ENCODE results near the gene BCAR3.
"Not testable (repeated sequence)": the region's sequence is repeated elsewhere in the genome, so short reads cannot be mapped to it uniquely, and the experiment has no call there.

BCAR3 gene

DNA sequence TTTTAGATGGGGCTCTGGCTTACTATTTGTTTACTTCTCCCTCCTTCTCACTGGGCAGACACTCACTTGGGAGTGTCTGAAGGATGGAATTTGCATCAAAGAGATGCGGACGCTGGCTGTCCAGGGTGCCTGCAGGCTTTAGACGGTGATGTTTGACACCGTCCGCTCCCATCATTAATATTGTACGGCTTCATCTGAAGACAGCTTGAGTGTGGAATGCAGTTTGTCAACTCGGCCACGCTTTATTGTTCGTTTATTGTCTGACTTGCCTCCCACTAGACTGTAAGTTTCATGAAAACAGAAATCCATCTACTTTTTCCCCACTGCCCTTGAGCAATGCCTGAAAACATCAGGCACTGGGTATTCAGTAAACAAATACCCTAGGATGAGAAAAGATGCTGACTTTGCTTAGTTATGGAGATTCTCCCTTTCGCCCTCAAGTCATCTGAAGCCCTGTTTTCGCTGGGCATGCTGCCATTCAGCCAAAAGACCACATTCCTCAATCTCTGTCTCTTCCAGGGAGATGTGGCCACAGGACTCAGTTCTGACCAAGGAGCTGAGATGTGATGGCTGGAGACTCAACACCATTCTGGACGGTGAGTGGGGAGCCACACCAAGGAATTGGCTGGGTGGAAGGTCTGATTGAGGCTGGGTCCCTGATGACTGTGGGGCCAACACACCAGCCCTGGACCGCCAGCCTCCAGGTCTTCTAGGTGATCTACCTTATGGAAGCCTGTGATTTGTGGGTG lies 87.6 kb downstream of the BCAR3 start:
- no peak for DNase-seq

DNA sequence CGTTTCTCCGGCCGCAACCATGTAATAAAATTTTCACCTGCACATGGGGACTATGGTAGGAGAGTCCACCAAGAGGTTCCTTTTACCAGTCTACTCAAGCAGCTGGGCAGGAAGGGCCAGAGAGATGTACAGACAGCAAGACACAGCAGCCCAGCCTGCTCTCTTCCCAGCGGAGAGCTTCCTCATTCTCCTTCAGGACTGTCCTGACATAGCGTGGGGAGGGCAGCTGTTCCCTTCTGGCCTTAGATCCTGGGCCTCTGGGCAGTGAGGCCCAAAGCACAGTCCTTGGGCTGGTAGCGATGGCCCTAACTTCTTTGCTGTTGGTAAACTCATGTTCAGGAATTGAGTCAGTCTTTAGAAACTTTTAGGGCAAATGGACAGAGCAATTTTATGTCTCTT lies 89.1 kb downstream of the BCAR3 start:
- no peak for DNase-seq

DNA sequence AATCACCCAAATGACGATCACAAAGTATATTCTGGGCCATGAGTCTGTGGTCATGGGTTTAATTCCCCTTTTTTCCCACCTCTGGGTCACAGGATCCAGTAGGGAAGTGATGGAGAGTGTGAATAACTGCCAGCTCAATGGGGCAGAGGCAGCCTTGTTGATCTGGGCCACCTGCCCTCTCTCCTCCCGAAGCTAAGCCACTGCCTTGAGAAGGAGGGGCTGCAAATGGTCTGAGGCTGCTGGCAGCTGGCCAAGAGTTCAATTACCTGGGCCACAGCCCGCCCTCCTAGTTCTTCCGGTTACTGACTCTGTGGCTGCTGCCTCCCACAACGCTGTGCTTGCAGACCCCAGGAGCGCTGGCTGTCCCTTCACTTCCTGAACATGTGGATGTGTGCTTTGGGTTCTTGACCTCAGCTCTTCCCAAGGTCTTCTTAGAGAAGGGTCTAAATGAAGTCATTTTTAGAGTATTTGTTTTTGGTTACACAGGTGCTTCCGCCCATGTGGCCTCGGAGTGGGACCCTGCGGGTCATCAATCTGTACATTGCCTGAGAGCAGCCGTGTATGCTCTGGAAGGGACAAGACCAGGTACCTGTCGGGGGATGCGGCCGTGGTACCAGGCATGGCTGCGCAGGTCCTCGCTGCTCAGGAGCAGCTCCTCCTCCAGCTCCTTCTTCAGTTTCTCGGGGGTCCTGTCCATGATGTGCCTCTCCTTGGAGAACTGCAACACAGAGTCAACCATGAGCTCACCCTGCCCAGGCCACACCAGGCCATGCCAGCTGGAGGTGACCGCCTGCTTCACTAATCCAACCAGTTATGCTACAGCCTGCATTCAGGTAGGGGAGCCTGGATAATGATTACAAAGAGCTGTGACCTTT lies 89.7 kb downstream of the BCAR3 start:
- no peak for DNase-seq

DNA sequence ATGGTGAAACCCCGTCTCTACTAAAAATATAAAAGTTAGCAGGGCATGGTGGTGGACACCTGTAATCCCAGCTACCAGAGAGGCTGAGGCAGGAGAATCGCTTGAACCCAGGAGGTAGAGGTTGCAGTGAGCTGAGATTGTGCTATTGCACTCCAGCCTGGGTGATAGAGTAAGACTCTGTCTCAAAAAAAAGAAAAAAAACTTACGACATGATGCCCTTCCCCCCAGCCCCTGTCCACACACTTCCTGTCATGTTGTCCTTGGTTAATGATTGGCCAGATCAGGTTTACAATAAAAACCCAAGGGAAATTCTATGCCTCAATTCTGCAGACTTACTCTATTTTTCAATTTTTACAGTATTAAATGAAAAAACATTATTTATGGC lies 90.4 kb downstream of the BCAR3 start:
- DNase-seq, result not testable (repeated sequence)

DNA sequence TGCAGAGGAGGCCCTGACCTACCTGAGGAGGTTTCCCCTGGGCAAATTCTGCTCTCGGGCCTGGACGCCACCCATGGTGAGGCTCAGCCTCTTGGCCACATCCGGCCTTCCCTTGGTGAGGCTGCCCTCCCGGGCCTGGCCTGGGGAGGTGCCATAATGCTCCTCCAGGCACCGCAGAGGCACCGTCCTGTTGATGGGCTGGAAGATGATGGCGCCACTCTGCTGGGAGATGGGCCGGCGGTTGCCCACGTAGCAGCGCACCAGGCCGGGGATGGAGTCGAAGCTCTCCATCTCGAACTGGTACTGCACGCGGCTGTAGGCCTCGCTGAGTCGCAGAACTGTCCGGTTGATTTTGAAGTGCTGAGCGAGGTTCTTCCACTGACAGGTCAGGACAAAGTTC lies 92.7 kb downstream of the BCAR3 start:
- DNase-seq, result no peak

DNA sequence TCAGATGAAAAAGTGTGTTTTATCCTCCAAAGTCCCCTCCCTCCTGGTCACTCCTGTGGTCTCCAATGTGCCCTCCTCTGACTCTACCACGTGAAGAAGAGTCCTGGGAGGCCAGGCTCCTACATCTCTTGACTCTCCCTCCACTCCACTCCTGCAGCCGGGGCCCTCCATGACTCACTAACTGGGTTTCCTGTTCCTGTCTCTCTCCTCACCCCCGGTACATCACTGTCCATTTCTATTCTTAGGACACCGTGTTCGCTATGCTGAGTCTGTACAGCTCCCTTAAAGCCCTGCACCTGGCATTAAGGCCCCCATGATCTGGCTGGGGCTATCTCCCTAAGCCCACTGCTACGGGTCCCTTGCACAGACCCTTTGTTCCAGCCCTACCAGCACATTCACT lies 93.4 kb downstream of the BCAR3 start:
- no peak for DNase-seq

DNA sequence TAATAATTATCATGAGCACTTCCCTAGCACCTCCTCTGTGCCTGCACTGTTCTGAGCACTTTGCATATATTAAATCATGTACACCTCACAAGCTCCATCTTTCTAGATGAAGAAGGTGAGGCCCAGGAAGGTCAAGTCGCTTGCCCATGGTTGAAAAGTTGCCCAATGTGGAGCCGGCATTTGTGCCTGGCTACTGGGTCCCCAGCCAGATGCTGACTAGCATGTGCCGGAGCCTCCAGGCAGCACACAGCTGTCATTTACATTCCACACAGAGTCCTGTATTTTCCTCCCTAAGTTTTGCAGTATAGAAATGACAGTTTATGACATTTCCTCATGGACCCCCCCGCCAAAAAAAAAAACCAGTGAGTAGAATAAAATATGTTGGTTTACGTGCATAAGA lies 94.3 kb downstream of the BCAR3 start:
- no peak for DNase-seq

DNA sequence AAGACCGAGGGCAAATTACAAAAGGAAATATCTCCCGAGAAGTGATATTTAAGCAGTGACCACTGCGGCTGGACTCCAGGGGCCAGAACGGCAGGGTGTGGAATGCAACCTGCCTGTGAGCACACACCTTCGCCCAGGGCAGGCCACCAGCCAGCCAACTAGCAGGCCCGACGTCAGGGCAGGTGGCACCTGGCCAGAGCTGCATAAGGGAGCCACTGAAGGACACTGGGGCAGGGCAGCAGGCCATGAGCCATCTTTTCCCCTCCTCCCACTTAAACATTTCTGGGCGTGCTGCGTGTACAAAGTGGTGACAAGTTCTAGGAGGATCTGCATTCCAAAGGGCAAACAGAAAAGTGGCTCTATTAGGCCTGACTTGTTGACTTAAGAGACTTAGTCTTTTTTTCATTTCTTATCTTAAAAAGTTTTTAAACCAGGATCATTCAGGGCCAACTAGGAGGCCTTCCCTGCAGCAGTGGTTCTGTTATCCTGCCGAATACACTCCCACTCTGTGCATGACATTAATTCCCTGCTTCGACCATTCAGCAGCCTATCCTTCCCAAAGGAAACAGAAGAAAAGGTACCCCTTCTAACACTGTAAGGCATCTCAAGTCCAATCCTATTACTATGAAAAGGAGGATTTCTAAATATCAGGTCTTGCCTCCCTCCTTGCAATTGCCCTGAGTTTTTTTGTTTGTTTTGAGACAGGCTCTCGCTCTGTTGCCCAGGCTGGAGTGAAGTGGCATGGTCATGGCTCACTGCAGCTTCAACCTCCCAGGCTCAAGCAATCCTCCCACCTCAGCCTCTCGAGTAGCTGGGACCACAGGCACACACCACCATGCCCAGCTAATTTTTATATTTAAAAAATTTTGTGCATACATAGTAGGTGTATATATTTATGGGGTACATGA lies 96.3 kb downstream of the BCAR3 start:
- no peak for DNase-seq

DNA sequence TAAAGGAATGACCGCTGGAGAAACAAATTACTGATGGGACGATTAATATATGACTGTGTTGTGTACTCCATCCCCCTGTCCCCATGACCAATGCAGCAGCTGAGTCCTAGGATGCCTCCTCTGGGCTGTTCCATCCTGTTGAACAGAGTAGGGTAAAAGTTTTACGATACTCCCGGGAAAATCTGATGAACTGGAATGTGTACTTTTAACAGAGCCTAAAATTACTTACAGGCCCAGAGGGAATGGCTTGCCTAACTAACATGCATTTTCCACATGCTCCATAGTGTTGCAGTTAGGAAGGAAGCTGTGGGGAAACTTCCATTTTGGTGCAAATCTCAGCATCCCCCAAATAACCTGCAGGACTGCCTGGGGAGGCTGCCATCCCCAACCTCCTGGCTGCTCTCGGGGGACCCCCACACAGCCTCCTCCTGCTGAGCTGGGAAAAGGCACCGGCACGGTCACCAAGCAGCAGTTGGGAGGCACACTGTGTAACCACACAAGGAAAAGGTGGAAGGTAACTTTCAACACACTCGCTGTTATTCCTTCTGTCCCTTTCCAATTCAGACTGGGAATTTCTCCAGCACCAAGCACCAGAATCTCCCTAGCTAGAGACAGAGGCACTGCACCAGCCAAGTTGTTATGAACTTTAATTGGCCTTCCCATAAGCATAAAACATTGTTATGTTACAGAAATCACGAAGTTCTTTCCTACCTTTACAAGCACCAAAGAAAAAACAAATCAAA lies 97.2 kb downstream of the BCAR3 start:
- DNase-seq, result no peak

DNA sequence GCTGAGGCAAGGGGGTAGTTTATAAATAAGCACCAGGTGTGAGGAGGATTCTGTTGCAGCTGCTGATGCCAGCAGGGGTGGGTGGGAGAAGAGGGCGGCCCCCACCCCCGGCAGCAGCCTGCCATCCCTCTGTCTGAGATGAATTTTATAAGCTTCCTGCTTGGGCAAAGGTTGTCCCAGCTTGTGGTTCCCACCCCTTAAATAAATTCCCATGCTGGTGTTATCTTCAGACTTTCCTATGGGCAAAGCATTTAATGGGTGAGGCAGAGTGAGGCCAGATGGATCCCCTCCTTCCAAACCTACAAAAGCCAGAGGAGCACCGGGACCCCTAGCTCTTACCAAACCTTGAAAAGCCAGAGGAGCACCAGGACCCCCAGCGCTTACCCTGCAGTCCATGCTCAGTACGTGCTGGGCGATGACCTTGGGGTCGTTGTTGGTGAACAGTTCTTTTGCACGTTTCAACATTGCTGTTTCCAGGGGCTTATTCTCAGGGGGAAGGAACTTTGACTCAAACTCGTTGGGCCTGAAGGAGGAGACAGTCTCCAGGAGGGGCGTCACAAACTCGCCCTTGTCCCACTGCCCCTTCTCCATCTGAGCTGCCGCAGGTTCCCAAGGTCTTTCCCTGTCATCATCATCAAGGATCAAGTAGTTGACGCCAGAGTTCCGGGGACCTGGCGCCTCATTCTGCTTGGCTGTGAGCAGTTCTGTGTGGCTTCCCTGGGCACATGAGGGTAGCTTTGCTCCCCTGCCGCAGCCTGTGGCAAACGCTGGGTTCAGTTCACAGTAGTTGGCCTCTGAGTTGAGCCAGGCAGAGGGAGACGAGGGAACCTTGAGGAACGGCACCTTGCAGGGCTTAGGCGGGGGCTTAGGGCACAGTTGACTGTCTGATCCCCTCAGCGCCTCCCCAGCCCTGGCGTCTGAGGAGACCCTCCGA lies 99.5 kb downstream of the BCAR3 start:
- DNase-seq, result no peak

DNA sequence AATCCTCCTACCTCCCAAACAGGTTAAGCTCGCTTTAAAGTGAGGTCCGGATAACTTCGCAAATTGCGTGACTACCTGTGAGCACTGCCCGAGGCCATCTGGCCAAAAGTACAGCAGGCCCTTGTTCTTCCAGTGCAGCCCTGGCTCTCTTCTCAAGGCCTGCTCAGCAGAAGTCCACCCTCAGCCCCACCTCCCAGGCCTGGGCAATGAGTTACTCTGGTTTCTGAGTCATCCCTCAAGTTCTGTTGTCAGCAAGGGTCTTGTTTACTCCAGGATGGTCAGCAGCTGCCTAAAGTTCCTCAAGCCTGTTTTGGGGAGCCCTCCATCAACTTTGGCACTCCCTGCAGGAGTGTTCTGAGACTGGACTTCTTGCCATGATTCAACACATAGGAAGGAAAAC lies 101.7 kb downstream of the BCAR3 start:
- DNase-seq, result no peak

DNA sequence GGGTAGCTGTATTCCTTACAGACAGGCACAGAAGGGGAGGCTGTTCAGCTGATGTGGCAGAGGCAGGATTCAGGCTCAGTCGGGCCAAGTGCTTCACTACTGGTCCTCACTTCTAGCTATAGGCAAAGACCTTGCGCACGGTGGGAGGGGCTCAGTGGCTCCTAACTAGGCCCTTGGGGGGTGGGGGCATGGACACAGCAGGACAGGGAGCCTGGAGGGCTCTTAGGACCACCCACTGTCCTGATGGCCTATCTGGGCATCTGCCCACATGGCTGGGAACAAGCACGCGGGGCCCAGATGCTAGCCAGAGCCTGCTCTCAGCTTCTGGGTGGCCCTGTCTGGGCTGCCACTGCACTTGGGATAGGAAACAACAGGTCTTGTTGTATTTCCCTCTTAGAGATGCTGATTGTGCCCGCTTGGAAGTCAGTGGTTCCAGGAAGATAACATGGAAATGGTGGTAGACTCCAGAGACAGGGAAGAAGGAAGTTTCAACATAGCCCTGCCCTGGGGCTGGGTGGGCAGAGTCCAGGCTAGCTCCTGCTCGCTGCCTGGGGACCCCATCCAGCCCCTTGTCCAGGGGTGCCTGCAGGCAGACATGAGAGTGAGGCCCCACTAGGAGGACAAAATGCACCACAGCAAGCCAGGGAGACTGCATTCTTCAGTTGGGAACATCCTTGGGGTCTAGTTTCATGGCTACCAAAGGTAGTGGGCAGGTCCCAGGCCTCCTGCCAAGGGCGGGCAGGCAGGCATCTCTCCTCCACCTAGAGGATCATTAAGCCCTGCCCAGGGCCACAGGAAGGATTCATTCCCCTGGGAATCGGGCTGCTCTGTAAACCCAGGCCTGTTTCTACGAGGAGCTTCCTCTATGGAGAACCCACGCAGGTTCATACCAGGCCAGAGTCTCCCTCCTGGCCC lies 102.5 kb downstream of the BCAR3 start:
- no peak for DNase-seq

DNA sequence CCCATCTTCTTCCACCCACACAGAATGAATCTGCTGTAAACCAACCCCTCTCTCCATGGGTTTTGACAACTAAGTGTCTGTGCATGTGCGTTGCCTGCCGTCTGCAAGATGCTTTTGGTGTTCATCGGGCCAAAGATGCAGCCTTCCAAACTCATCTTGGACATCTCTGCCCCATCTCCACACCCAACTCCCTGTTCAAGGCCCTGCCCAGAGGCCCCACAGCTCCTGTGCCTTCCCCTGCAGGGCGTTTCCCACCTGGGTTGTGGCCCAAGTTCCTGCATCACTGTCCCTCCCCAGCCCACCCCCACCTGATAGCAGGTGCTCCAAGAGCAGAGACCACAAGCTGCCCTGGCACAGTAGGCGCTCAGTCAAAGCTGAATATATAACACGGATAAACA lies 103.2 kb downstream of the BCAR3 start:
- no peak for DNase-seq

DNA sequence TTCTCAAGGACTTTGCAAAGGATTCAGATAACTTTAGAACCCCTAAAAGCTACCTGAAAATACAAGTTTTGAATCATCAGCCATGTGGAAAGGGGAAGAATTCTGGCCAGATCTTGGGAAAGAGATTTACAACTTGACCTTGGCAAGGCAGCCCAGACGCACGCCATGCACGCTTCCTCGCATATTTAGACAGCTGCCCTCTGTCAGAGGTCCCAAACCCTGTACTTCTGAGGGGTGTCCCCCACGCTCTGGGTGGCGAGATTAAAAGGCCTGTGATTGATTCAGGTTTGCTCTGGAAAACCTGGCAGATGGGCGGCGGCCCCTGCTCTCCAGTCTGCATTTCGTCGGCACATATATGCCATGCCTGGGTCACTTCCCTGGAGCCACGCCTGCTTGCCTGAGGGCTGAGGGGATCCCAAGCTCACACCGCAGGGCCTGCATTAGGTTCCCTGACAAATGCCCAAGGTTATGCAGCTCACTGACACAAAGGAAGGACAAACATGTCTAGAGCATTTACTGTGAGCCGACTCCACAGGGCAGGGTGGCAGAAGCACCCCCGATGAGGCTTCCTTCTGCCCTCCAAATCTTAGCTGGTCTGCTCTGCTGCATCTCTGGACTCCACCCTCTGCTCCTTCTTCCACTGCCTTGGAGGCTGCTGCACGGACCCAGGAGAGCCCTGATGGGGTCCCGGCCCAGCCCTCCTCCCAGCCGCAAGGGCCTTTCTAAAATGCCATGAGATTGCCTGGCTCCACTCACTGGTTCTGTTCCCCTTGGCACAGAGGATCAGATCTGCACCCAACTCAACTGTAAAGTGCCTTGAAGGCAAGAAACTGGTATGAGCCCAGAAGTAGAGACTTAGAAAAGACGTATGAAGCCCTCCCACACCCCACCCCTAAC lies 103.9 kb downstream of the BCAR3 start:
- DNase-seq, result no peak

DNA sequence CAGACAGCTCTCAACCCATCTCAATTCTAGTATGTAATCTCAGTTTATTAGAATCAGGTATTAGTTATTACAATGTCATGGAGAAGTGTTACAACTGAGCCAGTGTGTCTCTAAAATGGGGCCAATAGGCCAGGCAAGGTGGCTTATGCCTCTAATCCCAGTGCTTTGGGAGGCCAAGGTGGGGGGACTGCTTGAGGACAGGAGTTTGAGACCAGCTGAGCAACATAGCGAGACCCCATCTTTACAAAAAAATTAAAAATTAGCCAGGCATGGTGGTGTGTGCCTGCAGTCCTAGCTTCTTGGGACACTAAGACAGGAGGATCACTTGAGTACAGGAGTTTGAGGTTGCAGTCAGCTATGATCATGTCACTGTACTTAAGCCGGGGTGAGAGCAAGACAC lies 104.9 kb downstream of the BCAR3 start:
- no peak for DNase-seq

DNA sequence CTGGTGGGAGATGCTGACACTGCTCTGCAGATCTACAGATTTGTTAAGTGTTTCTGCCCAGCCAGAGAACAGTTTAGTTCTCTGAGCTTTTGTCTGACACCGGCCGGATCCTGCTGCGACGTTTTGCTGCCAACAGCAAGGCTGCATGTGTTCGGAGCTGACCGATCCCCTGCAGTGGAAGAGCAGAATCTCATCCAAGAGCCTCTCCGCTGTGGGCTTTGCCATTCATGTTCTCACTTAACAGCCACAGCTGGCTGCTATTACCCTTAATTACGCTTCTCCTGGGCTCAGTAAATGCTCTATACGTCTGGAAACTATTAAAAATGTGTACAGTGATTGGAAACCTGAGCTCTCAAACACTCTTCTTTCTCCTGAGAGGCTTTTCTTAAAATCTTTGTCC lies 105.3 kb downstream of the BCAR3 start:
- DNase-seq, result no peak

DNA sequence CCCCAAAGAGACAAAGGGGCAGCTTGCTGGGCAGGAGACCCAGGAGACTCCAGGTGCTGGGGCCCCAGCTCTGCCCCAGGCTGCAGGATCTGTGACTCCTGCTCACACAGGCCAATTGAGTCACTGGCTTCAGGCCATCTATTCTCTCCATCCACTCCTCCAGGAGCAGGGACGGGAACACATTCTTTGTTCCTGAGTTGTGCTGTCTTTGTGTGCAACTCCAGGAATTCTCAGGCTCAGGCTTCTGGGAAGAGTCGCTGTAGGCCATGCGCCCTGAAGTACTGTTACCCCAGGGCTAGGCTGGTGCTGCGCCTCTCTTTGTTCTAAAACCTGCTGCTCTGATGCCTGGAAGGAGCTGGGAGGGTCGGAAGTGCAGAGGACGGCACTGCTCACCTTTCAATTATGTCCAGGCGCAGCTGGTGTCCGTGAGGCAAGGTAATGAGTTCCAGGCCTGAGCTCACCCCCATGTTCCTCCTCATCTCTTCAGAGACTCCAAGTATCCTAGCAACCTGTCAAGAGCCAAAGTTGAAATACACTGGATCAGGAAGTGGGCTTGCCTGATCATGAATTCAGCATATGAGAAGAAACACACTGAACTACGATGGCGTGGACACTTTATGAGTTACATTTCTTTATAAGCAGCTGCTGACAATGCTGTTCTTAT lies 105.9 kb downstream of the BCAR3 start:
- no peak for DNase-seq

DNA sequence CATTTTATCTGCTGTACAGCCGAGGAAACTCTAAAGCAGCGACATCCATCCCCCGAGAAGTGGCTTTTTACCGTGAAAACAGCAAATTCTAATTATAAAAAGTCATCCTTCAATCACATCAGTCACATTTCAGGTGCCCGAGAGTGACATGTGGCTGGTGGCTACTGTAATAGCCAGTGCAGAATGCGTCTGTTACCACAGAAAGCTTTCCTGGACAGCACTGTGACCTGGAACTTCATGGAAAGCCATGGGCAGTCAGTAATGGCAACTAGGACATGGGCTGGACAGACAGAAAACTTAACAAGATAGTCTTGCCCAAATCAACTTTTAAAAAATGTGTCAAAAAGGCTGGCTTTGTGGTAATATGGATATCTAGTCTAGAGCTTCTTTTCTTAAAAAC lies 106.6 kb downstream of the BCAR3 start:
- DNase-seq, result no peak

DNA sequence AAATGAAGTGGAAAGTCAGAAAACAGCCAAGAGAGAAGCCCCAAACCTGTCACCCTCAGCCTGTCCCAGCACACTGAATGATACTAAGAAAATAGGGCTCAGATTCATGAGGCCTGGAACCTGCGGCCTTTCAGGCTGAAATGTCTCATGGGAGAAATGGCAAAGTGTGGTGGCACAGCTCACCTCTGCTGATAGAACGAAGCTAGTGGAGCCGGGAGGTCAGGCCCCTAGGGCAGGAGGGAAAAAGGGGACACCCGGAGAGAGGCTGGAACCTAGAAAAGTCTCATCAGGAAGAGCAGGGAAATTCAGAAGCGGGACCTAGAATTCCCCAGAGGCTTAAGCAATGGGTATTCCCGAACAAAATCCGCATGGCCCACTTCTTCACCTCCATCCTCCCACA lies 107.1 kb downstream of the BCAR3 start:
- DNase-seq, result no peak
